Activated CD4-positive, CD25-positive, alpha-beta regulatory T cell treated with anti-CD3 and anti-CD28 coated beads, Interleukin-2, amount 50 U/mL, for 24 hours (primary cell): ENCODE results near the gene MTCL1.

Experiments
- ATAC-seq, 2 donors: fragments of 150-1000 bp; cut with Tn5 transposase; one replicate each; pipeline ENCODE4 v1.10.0; 2021; ENCODE audit warnings: mild to moderate bottlenecking in 1 of 2, moderate library complexity in 1 of 2

MTCL1 gene

GRCh38 chr18:8713691-8714090, 8.3 kb downstream of the MTCL1 start:
- no peak for ATAC-seq

DNA sequence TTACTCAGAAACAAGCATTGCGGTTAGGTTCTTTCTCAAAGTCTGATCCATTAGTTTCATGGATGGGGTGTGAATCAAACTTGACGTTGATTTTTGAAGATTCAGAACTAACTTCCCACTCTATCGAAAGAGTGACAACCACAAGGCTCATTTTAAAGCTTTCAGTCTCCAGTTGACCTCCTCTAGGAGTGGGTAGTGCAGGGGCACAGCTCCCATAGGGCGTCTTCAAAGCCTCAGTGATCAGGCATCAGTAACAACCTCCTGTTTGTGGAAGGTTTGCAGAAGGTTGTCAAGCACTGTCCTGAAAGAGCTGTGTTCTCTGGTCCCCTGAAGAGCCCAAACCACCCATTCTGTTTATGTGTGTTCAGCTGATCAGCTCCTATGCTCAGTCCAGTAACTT, 10.2 kb downstream of the MTCL1 start:
- no peak for ATAC-seq

DNA sequence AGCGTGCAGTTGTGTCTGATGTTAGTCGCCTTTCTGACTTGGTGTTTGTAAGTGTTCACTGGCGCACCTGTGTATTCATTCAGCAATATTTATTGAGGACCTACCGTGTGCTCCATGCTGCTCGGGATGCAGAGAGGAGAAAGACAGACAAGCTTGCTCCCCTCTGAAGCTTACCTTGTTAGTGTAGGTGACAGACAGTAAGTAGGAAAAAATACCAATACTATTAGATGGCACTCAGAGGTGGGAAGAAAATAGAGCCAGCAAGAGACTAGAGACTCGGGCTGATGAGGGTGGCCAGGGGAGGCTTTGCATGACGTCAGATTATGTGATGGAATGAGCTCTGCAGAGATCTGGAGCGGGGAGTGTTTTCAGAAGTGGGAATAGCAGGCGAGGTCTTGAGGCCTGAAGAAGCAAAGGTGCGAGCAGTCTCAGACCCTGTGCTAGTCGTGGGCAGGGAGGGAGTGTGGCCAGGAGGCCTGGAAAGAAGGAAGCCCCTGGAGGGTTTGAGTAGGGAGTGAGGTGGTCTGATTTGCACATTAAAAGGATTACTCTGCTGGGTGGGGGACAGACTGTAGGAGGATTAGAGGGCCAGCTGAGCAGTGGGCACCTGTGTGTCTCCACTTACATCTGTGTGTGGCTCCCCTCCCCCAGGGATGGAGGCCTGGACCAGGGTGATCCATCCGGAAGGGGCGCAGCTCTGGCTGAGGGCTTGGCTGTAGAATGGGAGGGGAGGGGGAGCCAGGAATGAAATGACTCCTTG, 11.8 kb downstream of the MTCL1 start:
- ATAC-seq = no peak

- no peak for ATAC-seq
Measured at GRCh38 chr18:8718401-8718913, 13.1 kb downstream of the MTCL1 start.

DNA sequence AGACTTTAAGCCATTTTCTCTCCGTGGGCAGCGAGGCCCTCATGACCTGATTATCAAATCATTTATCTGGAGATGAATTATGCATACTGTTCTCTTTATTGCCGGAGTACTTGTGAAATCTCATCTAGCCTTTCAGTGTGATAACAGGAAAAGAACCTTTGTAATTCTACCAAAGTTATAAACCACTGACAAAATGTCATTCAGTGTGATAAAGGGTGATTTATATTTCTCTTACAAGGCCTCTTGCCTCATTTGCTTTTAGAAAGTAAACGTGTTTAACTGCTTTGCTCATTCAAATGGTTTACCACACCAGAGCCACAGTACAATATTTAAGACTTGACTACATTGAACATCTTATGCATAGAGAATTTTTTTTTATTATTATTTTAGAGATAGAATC, 13.8 kb downstream of the MTCL1 start:
- ATAC-seq = no peak

GRCh38 chr18:8720141-8720540, 14.8 kb downstream of the MTCL1 start:
- ATAC-seq = no peak

GRCh38 chr18:8721094-8721669, 15.8 kb downstream of the MTCL1 start:
- no peak for ATAC-seq

- ATAC-seq = no peak
Measured at GRCh38 chr18:8721716-8722115, 16.4 kb downstream of the MTCL1 start.

DNA sequence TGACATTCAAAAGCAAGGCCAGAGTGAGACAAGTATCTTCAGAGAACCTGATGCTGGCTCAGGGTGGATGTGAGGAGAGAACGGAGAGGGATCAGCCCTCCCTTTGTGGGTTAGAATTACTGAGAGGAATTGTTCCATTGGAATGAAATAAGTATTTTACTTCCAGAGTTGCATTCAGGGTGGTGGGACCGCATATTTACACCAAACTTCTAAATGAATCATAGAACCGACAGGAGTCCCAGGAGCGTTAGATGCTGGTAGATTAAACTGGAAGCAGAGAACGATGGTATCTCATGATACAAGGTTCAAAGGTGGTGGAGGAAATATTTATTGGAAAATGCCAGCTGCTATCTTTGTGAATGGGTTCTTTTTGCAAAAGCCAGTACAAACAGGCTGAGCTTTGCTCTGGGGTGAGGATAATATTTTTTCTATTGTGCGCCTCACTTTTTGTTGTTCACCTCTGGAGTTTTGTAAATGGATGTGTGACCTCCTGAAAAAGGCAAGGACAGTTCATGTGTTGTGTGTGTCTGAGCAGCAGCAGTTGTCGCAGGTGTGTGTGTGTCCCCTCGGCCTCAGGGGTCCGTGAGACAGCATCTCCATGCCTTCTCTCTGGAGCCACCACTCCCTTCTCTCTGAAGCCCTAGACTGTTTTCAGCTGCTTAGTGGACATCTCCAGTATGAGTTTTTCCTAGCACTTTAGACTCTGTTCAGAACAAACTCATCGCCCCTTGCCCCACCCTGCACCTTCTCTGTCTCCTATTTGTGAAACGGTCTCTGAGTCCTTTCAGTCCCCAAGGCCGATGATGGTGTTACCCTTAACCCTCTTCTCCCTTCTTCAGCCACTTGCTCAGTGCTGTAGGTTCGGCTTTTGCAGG, 17.8 kb downstream of the MTCL1 start:
- no peak for ATAC-seq

- ATAC-seq = no peak
Measured at GRCh38 chr18:8724452-8724851, 19.1 kb downstream of the MTCL1 start.

GRCh38 chr18:8726281-8726680, 20.9 kb downstream of the MTCL1 start:
- no peak for ATAC-seq

- ATAC-seq = no peak
Measured at GRCh38 chr18:8726963-8727705, 21.8 kb downstream of the MTCL1 start.

GRCh38 chr18:8730080-8730827, 24.9 kb downstream of the MTCL1 start:
- ATAC-seq = no peak

DNA sequence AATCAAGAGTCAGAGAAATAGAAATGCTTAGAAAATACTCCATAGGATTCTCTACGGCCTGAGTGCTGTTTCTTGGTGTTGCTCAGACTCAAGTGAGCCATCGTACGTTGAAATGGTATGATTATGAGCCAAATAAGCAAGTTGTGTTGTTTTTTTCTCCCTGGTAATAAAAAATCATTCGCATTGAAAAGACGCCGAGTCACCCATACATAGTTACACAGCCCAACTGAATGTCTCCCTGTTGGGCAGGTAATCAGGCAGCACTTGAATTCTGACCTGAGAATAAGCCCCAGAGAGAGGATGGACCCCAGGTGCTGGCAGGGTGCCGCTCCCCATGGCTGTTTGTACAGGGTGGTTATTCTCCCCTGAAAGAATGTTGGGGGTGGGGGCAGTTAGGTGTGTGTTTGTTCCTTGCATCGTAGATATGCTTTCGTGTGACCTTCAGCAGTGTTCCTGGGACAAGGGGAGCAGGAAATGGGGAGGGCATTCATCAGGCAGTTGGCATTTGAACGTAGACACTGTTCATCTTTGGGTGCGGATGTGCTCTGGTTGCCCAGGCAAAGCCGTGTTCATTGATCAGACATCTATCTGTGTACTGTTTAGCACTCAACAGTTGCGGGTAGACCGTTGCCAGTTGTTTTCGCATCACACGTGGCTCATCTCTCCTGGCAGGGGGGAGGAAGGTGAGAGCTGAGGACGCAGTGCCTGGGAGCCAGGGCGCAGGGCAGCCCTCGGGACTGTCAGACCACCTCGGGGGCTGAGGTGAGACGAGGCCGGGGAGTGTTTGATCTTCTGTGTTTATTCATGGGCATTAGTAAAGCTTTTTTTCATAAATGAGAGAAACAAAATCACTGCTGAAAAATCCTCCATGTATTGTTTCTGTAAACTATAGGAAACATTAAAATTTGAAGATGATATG, 27.3 kb downstream of the MTCL1 start:
- no peak for ATAC-seq

DNA sequence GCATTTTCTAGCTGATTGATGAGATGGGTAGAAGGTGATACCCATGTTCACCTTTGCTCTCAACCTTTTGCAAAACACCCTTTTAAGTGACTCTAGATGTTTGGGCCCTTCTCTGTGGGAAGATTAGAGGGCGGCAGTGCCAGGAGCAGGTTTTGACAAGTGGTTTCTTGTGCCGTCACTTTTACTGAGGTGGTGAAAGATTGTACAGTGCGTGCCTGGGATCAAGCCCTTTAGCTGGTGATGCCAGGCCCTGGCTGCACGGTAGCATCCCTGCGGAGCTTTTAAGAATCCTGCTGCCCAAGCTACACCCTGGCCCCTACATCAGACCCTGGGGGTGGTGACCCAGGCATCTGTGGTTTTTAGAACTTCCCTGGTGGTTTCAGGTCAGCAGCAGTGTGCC, 29.1 kb downstream of the MTCL1 start:
- no peak for ATAC-seq

- no peak for ATAC-seq
Measured at GRCh38 chr18:8735274-8735673, 29.9 kb downstream of the MTCL1 start.

GRCh38 chr18:8741117-8741516, 35.8 kb downstream of the MTCL1 start:
- no peak for ATAC-seq

GRCh38 chr18:8741532-8741931, 36.2 kb downstream of the MTCL1 start:
- no peak for ATAC-seq

- ATAC-seq = no peak
Measured at GRCh38 chr18:8742387-8743361, 37.3 kb downstream of the MTCL1 start.

DNA sequence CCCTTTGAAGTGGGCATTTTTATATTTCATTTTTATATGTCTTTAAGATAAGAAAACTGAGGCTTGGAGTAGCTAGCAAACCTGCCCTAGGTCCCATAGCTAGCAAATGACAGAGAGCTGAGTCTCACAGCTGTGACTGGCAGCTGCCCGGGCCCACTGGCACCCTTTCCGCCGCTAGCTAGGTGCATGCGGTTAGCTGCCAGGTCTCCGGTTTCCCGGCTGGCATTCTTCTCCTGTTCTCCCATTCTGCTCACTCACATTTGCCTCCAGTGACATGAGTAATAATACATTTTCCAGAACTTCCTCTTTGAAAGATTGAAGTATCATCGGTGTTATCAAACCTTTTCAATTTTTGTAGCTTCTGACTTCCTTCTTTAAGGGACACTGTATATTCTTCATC, 38.7 kb downstream of the MTCL1 start:
- ATAC-seq = no peak
